ENCODE data around the gene ACBD4. TPM values are rescaled to one million over a fixed set of nuclear protein-coding genes. Genes with fewer than 3 reads are reported as not detected.

The ACBD4 gene
- total RNA-seq, 4 donors from 2014 or later: 6.4 to 23.2 (median 8.5) TPM

DNA sequence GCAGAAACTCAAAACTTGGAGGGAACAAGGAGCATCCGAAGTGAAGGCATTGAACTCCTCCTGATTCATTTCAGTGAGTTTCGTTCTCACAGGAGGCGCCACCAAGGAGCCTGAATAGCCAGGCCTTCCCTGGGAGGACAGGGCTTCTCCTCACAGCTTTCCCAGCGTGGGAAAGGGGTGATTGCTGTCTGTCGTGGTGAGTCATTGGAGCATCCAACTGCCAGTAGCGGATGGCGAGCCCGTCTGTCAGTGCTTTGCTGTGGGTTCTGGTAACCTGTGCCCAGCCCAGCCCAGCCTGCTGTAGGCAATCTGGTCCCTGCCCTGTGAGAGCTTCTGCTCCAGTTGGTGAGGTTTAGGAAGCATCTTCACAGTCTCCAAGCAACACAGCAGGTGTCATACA lies 31.5 kb upstream of the ACBD4 start:
- TF ChIP-seq, protein P1, sequence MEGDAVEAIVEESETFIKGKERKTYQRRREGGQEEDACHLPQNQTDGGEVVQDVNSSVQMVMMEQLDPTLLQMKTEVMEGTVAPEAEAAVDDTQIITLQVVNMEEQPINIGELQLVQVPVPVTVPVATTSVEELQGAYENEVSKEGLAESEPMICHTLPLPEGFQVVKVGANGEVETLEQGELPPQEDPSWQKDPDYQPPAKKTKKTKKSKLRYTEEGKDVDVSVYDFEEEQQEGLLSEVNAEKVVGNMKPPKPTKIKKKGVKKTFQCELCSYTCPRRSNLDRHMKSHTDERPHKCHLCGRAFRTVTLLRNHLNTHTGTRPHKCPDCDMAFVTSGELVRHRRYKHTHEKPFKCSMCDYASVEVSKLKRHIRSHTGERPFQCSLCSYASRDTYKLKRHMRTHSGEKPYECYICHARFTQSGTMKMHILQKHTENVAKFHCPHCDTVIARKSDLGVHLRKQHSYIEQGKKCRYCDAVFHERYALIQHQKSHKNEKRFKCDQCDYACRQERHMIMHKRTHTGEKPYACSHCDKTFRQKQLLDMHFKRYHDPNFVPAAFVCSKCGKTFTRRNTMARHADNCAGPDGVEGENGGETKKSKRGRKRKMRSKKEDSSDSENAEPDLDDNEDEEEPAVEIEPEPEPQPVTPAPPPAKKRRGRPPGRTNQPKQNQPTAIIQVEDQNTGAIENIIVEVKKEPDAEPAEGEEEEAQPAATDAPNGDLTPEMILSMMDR (IDR thresholded peaks at IDR 0.05): no peak
- DNase-seq (ENCODE audit: low spot score): no peak
- ATAC-seq (ENCODE audit: low FRiP score): no peak

DNA sequence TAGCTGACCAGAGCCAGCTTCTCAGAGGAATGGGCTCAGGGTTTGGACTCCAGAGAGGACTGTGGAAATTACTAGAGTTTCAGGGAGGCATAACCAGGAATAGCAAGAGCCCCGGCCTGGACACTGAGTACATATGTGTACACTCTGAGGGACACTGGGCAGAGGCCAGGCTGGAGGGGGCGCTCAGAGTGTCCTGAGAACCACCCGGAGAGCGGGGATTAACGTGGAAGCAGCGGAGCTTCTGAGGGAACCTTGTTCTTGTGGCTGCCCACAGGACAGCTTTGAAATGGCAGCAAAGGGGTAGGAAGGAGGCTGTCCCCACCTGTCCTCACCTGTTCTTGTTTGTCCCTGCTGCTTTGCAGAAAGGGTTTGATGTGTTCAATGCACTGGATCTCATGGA lies 31.0 kb upstream of the ACBD4 start:
- DNase-seq (ENCODE audit: low spot score) (no peak), ATAC-seq (ENCODE audit: low FRiP score) (no peak)
- TF ChIP-seq, protein P1 (IDR thresholded peaks at IDR 0.05): no peak

DNA sequence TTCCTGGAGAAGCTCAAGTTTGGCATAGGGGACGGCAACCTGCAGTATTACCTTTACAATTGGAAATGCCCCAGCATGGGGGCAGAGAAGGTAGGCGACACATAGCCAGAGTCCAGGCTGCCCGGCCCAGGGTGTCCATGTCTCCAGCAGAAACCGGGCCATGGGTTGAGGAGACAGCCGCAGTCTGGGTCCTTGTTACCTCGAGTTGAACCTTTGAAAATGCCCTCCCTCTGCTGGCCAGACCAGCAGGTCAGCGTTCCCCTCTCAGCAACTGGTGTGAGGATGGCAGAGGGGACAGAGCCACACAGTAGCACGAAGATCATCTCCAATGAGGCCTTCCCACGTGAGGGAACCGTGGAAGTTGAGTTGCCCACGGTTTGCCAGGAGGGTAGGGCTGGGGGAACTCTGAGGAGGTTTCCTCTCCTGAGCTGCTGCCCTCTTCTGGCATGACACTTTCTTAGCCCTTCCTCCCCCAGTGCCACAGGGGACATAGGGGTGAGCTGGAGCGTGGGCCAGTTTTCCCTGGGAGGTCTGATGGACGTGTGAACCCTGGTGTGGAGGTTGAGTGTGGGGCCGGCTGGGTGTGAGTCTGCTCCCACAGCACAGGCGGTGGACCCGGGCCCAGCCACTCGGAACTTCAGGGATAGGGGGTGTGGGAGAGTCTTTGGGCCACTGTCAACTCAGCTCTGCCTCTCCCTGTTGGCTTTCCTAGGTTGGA lies 30.4 kb upstream of the ACBD4 start:
- DNase-seq (ENCODE audit: low spot score) (no peak), ATAC-seq (ENCODE audit: low FRiP score) (no peak)
- TF ChIP-seq, protein P1 (IDR thresholded peaks at IDR 0.05): no peak

DNA sequence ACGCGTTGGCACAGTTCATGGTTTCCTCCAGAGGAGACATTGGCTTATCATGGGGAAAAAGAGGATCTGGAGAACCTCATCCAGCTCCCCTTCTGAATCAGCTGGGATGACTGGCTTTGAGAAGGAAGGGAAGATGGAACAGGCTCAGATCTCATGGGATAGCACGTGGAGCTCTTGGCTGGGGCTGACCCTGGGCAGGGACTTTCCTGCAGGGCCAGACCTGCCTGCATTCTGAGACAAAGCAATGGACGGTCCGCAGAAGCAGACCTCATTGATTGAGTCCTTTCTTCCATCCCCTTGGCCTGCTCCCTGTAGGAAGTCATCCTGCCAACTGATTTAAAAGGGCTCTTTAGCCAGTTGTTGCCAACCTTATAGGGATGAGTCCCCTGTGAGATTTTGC lies 29.4 kb upstream of the ACBD4 start:
- DNase-seq (ENCODE audit: low spot score) (no peak), ATAC-seq (ENCODE audit: low FRiP score) (no peak)
- TF ChIP-seq, protein P1 (IDR thresholded peaks at IDR 0.05): no peak

DNA sequence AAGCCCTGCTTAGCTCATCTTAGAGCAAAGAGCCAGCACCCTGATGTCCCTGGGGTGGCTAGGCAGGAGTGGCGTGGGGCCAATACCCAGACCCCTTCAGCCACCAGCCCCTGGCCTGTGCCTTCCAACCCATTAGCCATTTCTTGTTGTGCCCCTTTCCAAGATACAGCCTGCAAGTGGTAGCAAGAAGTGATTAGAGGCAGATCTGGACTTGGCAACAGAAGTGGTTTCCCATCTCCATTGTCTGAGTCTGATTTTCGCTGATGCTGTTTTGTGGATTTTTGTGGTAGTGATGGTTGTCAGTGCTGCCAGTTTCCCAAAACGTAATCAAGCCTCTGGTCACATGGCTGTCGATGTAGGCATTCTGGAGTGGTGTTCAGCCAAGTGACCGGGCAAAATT lies 28.9 kb upstream of the ACBD4 start:
- no peak for ATAC-seq (ENCODE audit: low FRiP score)
- TF ChIP-seq, protein P1 (IDR thresholded peaks at IDR 0.05): no peak
- no peak for DNase-seq (ENCODE audit: low spot score)

DNA sequence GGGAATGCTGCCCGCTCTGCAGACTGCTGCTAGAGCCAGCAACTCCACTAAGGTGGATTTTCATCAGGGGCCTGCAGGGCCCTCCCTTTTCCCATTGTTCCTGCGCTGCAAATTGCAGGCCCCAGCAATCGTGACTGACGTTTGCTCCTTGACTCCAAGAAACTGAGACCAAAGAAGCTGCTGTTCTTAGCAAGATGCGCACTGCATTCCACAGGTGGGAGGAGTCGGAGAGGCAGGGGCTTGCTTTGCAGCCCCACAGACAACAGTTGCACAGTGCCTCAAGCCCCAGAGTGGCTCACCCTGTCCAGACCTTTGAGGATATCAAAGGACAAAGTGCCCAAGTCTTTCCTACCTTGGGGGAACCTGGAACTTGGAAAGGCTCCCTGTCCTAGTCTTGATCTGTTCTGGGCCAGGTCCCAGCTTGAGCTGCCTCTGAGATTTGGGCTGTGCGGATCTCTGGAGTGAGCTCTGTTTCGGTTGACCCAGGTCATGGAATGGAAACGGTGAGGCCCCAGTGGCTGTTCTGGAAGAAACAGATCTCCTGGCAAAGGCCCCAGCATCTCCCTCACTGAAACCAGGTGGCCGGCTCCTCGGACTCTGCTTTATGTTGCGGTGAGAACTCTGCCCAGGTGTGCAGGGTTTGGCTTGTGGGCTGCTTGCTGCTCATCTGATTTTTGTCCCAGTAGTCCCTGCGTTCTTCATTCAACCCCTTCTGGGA lies 28.0 kb upstream of the ACBD4 start:
- TF ChIP-seq, protein P1 (IDR thresholded peaks at IDR 0.05): no peak
- DNase-seq (ENCODE audit: low spot score): no peak
- no peak for ATAC-seq (ENCODE audit: low FRiP score)

DNA sequence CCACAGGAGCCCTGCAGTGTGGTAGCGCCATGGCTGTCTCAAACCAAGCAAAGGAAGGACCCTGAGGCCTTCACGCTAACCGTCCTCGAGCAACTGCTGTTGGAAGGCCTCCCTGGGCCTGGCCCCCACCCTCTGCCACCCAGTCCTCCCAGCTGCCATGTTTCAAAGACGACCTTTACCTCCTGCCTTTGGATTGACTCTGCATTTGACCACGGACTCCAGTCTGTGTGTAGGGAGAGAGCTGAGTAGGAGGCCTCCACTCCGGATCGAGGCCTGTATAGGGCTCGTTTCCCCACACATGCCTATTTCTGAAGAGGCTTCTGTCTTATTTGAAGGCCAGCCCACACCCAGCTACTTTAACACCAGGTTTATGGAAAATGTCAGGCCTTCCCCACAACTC lies 27.4 kb upstream of the ACBD4 start:
- ATAC-seq (ENCODE audit: low FRiP score) (no peak), DNase-seq (ENCODE audit: low spot score) (no peak)
- TF ChIP-seq, protein P1 (IDR thresholded peaks at IDR 0.05): no peak

Data from omental fat pad (tissue), 4 donors.